DMS 273 (cell line): Measurements from ENCODE around the gene BLOC1S4.

Source experiments
- DNase-seq: peaks from one replicate; lab custom pipeline; 2025; ENCODE audit not compliant: unreplicated experiment; lab: John Stamatoyannopoulos, UW

BLOC1S4 gene

DNA sequence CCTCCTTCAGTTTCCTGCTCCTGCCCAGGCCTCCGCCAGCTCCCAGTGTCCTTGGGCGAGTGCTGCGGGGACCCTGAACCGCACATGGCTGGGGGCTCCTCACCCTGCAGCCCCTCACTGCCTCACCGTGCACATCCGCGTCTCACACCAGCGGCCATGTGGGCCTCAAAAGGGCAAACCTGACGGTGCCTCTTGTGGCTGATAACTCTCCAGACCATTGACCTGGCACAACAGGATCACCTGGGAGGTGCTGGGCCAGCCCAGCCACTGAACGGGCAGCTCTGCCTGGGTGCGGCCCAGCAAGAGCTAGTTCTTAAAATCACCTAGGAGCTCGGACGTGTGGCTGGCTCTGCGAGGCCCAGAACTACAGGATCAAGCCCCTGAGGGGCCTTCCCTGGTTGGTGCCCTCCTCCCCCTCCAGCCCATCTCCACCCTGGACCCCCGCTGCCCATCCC lies 26.4 kb upstream of the BLOC1S4 start:
- DNase-seq, result no peak

DNA sequence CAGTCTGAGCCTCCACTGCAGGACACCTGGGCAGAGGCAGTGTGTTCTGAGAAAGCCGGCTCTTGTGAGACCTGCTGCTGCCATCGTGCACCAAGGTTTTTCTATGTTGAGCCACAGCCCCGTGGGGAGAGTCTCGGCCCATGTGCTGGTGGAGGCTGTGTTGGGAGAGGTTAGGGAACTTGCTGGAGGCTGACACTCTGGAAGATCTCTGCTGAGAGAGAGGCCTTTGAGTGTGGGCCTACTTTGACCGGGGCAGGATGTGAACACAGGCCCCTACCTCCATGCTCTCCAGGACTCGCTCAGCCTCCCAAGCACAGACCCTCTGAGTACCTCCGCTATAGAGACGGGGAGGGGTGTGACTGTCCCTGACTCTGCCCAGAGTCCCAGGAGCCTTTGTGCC lies 23.6 kb upstream of the BLOC1S4 start:
- DNase-seq, result no peak

DNA sequence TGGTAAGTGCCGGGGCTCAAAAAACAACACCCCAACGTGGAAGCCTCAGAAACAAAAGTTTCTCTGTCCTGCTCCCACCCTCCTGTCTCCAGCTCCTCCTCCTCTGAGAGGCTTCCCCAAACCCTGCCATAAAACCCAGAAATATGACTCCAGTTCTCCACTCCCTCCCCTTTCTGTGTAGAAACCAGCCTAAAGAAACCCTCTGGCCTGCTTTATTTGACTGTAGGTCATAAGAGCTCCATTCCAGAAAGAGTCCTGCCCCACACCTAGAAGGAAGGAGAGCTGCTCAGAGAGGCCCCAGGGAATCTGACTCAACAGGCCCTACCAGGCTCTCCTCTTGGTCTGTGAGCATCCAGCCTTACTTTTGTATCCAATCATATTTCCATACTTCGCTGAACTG lies 23.2 kb upstream of the BLOC1S4 start:
- DNase-seq, result no peak

DNA sequence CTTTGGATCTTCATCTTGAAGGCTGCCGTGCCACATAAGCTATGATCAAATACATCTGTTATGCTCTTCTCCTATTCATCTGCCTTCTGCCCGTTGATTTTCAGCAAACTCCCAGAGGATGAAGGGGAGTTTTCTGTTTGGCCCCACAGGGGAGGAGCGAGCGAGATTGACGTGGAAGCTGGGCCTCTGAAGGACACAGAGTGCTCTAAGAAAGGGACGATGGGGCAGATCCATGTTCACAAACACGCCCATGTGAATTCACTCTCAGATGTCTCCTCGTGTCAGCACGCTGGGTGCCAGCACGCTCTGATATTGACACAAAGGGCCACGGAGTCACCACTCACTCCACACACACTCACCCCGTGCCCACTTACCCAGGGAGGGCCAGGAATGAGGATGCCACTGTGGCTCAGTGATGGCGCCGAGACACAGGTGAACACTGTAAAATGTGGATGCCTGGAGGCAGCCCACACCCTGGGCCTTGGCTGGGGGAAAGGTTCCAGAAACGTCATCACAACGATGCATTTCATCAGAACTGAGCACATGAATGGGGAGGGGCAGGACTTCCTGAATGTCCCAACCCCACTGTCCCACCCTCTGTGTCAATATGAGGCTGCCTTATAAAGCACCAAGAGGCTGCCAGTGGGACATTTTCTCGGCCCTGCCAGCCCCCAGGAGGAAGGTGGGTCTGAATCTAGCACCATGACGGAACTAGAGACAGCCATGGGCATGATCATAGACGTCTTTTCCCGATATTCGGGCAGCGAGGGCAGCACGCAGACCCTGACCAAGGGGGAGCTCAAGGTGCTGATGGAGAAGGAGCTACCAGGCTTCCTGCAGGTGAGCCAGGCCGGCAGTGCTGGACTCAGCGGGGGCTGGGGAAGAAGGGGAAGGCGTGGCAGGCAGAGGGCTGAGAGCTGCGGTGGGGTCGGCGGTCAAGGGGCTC lies 22.5 kb upstream of the BLOC1S4 start, which contains the start of gene S100P:
TSS of gene S100P (plus strand) at position 648 of the 946 bp plus-strand sequence. CDS start at position 703, 55 bp downstream.
- DNase-seq, result no peak

DNA sequence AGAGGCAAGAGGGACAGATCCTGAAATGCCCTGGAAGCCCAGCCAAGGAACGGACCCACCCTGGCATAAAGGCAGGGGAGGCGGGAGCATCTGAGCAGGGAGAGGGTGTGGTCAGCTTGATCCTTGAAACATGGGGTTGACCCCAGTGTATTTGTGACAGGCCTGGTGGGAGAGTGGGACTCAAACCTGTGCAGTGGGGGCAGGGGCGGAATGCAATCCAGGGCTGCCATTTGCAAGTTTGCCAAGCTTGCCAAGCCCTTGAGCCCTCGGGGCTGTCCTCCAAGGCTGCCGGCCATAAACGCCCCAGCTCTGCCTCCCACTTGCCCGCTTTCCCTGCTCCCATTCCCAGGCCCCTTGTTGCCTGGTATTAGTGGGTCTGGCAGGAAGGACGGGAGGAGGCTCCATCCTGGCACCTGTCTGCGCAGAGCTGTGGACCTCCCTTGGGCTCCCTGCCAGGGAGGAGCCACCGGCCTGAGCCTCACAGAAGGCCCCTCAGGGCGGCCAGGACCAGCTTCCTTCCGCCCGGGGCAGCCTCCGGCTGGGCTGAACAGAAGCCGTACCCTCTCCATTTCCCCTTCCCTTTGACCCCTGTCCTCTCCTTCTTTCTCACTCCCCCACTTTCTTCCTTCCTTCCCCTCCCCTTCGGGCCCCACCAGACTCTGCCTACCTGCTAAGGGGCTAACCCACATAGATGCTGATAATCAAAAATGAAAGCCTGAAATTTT lies 21.6 kb upstream of the BLOC1S4 start:
- no peak for DNase-seq

DNA sequence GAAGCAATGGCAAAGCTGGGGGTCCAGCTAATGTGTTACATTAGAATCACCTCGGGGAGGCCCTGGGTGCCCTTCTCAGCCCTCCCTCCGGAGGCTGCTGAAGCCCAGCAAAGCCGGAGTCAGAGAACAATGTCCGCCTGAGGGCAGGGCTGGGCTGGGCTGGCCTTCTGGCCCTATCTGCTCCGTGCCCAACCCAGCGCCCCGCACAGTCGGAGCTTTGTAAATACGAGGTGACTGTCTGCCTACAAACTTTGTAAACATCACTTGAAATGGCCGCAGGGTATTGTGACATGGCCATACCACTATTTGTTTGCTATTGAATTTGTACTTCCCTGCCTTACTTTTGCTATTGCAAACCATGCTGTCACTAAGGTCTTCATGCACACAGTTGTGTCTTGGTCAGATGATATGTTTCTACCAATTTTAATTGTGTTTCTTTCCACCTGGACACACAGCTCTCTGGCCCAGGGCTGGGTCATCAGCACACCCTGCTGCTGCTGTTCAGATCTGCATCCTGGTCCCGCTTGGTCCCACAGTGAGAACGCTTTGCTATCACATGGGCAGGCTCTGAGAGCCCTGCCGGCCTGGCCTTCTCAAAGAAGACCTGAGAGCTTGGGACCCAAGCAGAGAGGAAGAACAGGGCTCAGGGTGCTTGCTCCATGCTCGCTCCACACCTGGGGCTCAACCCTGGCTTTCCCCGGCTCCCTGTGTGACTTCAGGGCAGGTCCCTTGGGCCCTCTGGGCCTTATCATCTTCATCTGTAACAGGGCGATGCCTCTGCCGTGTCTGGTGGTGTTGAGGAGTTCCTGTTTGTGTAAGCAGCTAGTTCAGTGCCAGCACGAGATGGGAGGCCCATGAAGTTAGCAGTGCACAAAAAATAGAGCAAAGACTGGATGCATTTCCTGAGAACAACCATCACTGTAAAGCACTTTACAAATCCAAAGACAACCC lies 20.0 kb upstream of the BLOC1S4 start:
- DNase-seq, result no peak

DNA sequence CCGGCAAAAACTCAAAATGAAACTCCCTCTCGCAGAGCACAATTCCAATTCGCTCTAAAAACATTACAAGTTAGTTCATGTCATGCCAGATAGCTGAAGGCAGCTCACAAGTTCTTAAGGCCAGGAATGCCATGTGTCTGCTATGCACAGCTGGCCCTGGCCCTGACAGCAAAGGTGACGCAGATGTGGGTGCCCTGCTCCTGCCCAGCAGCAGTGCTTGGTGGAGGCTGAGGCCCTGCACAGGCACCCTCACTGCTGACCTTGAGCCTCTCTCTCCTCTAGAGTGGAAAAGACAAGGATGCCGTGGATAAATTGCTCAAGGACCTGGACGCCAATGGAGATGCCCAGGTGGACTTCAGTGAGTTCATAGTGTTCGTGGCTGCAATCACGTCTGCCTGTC lies 19.4 kb upstream of the BLOC1S4 start:
- no peak for DNase-seq

DNA sequence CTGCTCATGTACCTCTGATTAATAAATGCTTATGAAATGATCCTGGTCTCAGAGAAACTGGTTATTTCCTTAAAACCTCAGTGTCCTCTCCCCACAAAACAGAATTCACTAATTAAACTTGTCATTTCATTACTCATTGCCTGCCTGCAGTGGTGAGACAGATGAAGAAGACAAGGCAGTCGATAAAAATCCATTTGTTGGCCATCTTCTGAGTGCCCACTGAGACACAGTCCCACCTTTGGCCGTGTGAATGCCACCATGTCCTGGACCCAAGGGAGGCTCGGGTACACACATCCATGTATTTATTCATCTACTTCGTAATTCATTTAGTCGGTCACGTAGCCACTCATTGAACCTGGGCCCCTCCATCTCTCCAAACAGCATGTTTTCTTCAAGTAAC lies 18.8 kb upstream of the BLOC1S4 start:
- DNase-seq, result no peak

DNA sequence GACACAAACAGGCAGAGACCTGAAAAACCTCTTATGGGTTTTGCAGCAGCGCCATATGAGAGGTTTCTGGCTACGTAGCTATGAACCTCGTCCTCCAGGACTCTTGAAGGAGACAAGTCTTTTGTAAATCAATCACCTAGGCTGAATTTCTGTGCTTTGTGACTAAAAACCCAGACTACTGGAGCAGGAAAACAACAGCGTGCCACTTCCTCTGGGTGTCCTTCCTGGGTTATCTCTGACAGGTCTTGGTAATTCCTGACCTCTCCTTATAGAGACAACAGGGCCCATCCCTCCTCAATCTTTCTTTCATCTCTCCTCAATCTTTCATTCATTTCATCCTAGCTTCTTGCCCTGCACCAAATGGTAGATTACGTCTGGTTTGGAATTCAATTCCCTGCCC lies 16.6 kb upstream of the BLOC1S4 start:
- no peak for DNase-seq

DNA sequence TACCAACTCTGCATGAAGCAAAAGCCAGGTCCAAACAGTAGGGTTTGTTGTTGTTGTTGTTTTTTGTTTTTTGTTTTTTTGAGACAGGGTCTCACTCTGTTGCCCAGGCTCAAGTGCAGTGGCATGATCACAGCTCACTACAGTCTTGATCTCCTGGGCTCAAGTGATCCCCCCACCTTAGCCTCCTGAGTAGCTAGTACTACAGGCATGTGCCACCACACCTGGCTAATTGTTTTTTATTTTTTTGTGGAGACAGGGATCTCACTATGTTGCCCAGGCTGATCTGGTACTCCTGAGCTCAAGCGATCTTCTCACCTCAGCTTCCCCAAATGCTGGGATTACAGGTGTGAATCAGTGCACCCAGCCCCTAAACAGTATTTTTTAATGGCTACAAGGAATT lies 16.1 kb upstream of the BLOC1S4 start:
- no peak for DNase-seq

DNA sequence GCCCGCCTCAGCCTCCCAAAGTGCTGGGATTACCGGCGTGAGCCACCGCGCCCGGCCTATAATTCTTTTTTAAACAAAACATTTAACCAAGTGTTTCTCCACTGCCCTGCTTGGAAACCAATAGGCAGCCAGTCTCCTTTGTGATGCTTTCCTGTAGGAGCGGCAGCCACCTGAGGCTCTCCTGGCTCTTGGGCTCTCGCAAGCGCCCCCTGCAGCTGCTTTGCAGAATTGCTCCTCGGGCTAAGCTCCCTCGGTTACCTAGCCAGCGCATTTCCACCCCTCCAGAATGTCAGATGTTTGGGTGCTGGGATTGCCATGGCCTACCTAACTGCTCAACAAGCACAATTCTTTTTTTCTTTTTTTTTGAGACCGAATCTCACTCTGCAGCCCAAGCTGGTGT lies 14.6 kb upstream of the BLOC1S4 start:
- DNase-seq, result peak; percentile 39

DNA sequence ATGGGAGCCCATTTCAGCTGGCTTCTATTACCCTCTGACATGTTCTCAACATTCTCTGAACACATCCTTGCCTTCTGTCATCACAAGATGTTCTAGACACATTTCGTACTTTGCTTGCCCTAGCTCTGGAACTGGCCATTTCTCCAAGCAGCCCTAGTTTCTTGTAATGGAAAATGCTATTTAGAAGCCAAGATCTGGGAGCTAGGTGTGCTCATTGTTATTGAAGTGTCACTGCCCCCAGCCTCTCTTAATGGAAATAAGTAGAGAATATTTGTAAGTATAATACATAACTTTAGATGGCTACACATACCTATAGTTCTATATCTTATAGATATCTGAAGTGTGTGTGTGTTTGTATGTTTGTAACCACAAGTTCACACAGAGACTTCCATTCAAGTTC lies 13.2 kb upstream of the BLOC1S4 start:
- no peak for DNase-seq

DNA sequence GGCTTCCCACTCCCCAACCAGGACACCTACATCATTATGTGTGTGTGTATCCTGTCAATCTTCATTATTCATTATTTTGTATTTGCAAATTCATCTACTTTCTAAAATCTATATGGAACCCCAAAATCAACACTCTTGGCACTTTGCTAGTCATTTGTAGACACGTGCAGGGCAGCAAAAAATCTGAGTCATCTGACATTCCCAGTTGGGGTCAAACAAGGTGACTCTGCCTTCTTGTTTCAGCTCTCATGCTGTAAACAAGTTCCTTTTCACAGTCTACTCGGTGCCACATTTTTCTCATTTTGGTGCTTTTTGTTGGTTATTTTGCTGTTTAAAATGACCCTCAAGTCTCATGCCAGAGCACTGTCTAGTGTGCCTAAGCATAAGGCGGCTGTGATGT lies 12.2 kb upstream of the BLOC1S4 start:
- no peak for DNase-seq

DNA sequence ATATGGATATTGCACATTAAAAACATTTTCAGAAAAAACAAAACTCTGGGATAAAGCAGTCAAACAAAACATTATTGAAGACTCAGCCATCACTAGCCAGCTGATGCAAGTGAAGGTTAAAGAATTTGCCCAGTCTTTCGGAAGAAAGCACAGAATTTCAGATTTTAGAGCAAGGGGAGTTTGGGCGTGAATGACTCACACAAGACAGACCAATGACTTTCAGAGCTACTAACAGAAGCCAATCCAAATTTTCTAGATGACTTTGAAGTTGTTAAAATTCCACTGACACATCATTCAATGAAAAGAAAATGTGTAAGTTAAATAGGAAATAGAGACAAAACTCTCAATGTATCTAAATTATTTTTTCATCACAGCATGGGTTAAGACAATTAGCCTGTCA lies 10.3 kb upstream of the BLOC1S4 start:
- no peak for DNase-seq

DNA sequence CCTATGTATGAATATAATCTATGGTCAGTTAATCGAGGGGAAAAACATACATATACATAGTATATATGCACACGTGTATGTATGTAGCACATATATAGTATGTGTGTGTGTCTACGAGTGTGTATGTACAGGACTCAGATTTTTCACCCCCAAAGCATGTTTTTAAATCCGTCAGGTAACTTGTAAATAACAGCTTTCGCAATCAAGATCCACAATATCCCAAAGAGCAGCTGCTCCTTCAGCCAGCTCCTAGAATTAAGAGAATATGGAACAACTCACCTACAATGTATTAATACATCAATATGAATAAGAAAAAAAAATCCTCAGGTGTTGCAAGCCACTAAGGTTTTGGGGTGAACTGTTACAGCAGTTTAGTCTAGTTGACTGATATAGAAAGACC lies 9.8 kb upstream of the BLOC1S4 start:
- DNase-seq, result no peak

DNA sequence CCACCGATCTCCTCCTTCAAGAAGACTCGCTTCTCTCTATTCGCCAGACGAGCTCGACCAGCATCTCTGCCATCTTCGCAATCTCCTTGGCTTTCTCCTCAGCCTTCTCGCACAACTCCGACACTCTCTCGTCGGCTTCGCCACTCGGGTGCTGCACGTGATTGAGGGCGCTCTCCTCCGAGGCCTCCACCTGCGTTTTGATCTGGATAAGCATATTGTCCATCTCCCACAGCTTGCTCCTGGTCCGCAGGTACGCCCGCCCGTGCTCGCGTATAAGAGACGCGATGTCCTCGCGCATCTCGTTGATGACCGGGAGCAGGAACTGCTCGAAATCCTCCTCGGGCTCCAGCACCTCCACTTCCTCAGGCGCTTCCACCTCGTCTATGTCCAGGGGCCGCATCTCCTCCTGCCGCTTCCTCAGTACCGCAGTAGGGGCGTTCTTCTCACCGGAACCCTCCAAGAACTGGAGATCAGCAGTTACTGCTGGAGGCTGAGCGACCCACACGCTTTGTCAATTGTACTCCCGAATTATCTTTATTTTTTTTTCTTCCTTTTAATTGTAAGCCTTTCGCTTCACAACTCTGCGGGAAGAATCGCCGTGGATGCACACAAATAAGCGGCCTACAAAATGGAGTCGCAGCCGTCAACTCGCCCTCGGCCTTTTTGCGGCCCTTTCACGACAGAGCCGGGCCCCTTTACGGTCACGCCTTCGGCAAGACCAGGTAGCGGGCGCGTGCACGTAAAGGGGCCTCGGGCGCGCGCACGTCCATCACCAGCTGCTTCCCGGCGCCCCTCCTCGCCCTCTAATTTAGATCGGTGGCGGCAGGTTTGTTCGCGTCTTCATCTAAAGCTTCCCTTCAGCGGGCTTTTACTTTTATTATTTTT lies 6.5 kb upstream of the BLOC1S4 start, which contains the start of gene MRFAP1L1:
TSS of gene MRFAP1L1 (minus strand) at position 636 of the 885 bp plus-strand sequence. CDS start at position 400, 236 bp downstream.
- DNase-seq, result peak; percentile 98

DNA sequence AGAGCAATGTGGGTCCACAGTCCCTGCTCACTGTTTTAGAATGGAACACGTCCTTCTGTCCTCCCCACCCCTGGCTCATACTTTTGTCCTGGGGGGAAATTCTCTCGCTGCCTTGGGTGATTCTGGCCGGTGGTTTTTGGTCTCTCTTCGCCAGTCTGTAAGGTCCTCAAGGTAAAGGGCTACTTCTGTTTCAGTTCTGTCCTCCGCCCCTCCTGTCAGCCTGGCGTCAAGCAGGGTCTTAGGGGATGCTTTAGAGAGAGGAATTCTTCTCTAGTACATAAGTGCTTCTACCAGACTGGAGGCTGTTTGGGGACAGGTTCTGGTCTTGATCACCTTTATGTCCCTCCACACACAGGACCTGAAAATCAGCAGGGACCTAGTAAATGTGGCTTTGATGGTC lies 5.7 kb upstream of the BLOC1S4 start:
- no peak for DNase-seq

DNA sequence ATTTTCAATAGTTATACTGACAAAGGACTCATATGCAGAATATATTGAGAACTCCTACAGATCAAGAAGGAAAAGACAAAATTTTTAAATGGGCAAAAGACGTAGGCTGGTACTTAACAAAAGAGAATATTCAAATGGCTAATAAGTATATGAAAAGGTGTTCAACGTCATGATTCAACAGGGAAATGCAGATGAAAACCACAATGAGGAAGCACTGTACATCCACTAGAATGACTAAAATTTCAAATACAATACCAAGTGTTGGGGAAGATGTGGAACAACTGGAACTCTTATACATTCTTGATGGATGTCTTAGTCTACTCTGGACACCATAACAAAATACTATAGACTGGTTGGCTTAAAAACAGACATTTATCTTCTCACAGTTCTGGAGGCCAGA lies 5.0 kb upstream of the BLOC1S4 start:
- DNase-seq, result no peak

DNA sequence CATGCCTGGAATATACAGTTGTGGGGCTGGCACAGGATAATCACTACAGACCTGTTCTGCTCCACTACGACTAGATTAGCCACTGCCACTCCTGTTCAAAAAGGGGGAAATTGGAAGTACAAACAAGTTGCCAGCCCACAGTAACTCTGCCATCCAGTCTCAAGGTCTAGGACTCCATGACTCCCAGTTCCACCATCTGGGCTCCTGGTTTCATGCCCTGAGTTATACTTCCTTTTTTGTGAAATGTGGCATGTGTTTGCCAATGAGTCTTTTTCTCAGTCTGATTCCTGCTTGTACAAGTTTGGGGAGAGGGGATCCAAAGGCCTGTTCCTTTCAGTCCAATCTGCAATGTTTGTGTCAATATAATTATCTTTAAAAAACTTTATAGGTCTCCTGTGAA lies 1.0 kb upstream of the BLOC1S4 start:
- DNase-seq, result no peak

DNA sequence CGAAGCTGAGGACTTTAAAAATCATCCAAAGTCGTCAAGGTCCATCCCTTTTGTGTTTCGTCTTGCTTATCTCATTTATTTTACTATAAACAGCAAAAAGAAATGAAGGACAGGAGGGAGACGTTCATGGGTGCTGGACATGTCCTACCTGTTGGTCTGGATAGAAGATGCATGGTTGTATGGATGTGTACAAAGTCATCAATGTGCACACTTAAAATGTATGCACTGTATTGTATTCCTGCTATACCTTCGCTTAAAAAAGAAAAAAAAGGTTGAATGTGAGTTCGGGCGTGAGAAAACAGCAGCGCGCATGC lies 313 bp upstream of the BLOC1S4 start:
- DNase-seq, result no peak
